ENCODE data around the gene FOXK1.

DNA sequence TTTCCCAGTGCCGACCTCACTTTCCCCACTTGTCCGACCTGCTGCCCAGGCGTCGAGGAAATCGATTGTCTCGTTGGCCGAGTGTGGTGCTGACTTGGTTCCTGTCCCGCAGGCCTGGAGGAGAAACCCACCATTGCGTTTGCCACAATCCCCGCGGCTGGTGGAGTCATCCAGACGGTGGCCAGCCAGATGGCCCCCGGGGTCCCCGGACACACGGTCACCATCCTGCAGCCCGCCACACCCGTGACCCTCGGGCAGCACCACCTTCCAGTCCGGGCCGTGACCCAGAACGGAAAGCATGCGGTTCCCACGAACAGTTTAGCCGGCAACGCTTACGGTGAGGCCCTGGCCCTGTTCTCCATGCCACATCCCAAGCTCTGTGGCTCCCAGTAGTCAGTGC, 78.9 kb downstream of the FOXK1 start:
- TF ChIP-seq POLR2A (IDR thresholded peaks at IDR 0.05; ENCODE audit: low read depth, low read length) (no peak), TAF1 (IDR thresholded peaks at IDR 0.05; ENCODE audit: borderline replicate concordance, low read depth, low read length) (no peak), POLR2AphosphoS5 (IDR thresholded peaks at IDR 0.05; ENCODE audit: low read depth, low read length) (no peak)
